Measurements from ENCODE around the gene ZSWIM6.

The ZSWIM6 gene

GRCh38 chr5:61311056-61311610 is 20.9 kb upstream of the ZSWIM6 start:
- no peak overlapping the region for H3K4me2 ChIP-seq (ENCODE audit: low read length)
- H3K79me2 ChIP-seq (ENCODE audit: insufficient read depth, low read length): no peaks in the 10 kb centered on the region
- no peaks in the 10 kb centered on the region for H3K27me3 ChIP-seq (ENCODE audit: insufficient read depth, low read length)
- no peaks in the 10 kb centered on the region for H3K9me3 ChIP-seq (ENCODE audit: low read length)
- no peaks in the 10 kb centered on the region for H3F3A ChIP-seq (ENCODE audit: insufficient read depth, low read length)
- no peaks in the 10 kb centered on the region for H3K36me3 ChIP-seq (ENCODE audit: insufficient read depth, low read length)
- H3K27ac ChIP-seq (ENCODE audit: low read depth, low read length, poor library complexity, severe bottlenecking): no peak overlapping the region
- H3K4me1 ChIP-seq (ENCODE audit: insufficient read depth, low read length, severe bottlenecking): no peaks in the 10 kb centered on the region
- H3K4me3 ChIP-seq (ENCODE audit: low read depth, low read length, poor library complexity, severe bottlenecking): no peak overlapping the region
- no peak overlapping the region for H2AFZ ChIP-seq (ENCODE audit: low read length)
- H3K9ac ChIP-seq (ENCODE audit: low read length): no peak overlapping the region
- TF ChIP-seq EZH2 (IDR thresholded peaks at IDR 0.05; ENCODE audit: borderline replicate concordance, low read length): no peak
- no peak for TF ChIP-seq CTCF (IDR thresholded peaks at IDR 0.05; ENCODE audit: low read length)
- H3K9me2 ChIP-seq (ENCODE audit: low read depth, low read length): no peaks in the 10 kb centered on the region
- H4K20me1 ChIP-seq (ENCODE audit: insufficient read depth, low read length): no peaks in the 10 kb centered on the region

- TF ChIP-seq CTCF (IDR thresholded peaks at IDR 0.05; ENCODE audit: low read length) (no peak), EZH2 (IDR thresholded peaks at IDR 0.05; ENCODE audit: borderline replicate concordance, low read length) (no peak)
- H3K9me2 ChIP-seq (ENCODE audit: low read depth, low read length): no peaks in the 10 kb centered on the region
- no peaks in the 10 kb centered on the region for H3K27me3 ChIP-seq (ENCODE audit: insufficient read depth, low read length)
- H3K9me3 ChIP-seq (ENCODE audit: low read length): no peaks in the 10 kb centered on the region
- H2AFZ ChIP-seq (ENCODE audit: low read length): no peak overlapping the region
- no peak overlapping the region for H3K27ac ChIP-seq (ENCODE audit: low read depth, low read length, poor library complexity, severe bottlenecking)
- H3F3A ChIP-seq (ENCODE audit: insufficient read depth, low read length): no peaks in the 10 kb centered on the region
- no peaks in the 10 kb centered on the region for H3K36me3 ChIP-seq (ENCODE audit: insufficient read depth, low read length)
- no peaks in the 10 kb centered on the region for H4K20me1 ChIP-seq (ENCODE audit: insufficient read depth, low read length)
- H3K9ac ChIP-seq (ENCODE audit: low read length): no peak overlapping the region
- H3K4me1 ChIP-seq (ENCODE audit: insufficient read depth, low read length, severe bottlenecking): no peaks in the 10 kb centered on the region
- no peak overlapping the region for H3K4me3 ChIP-seq (ENCODE audit: low read depth, low read length, poor library complexity, severe bottlenecking)
- no peaks in the 10 kb centered on the region for H3K79me2 ChIP-seq (ENCODE audit: insufficient read depth, low read length)
- no peak overlapping the region for H3K4me2 ChIP-seq (ENCODE audit: low read length)
Observed at GRCh38 chr5:61311836-61312808, 19.9 kb upstream of the ZSWIM6 start.

- Histone ChIP-seq H3F3A (ENCODE audit: insufficient read depth, low read length) (no peaks in the 10 kb centered on the region), H3K4me3 (ENCODE audit: low read depth, low read length, poor library complexity, severe bottlenecking) (no peak overlapping the region), H2AFZ (ENCODE audit: low read length) (no peak overlapping the region), H3K4me2 (ENCODE audit: low read length) (no peak overlapping the region), H3K36me3 (ENCODE audit: insufficient read depth, low read length) (no peaks in the 10 kb centered on the region), H3K9me3 (ENCODE audit: low read length) (no peaks in the 10 kb centered on the region), H3K9me2 (ENCODE audit: low read depth, low read length) (no peaks in the 10 kb centered on the region), H3K4me1 (ENCODE audit: insufficient read depth, low read length, severe bottlenecking) (no peaks in the 10 kb centered on the region), H3K9ac (ENCODE audit: low read length) (no peak overlapping the region), H3K27ac (ENCODE audit: low read depth, low read length, poor library complexity, severe bottlenecking) (no peak overlapping the region), H4K20me1 (ENCODE audit: insufficient read depth, low read length) (no peaks in the 10 kb centered on the region), H3K27me3 (ENCODE audit: insufficient read depth, low read length) (no peaks in the 10 kb centered on the region), H3K79me2 (ENCODE audit: insufficient read depth, low read length) (no peaks in the 10 kb centered on the region)
- TF ChIP-seq CTCF (IDR thresholded peaks at IDR 0.05; ENCODE audit: low read length) (no peak), EZH2 (IDR thresholded peaks at IDR 0.05; ENCODE audit: borderline replicate concordance, low read length) (no peak)
Observed at GRCh38 chr5:61313960-61314681, 17.9 kb upstream of the ZSWIM6 start.
